ENCODE measurements around the gene TMEM255B. TPM values are rescaled to one million over a fixed set of nuclear protein-coding genes. Genes with fewer than 3 reads are reported as not detected.
A peak's percentile ranks its signal among the peaks of the same experiment; 100 is the strongest.

The TMEM255B gene
- total RNA-seq, 1 experiment from 2014 or later, result 2.8 TPM

DNA sequence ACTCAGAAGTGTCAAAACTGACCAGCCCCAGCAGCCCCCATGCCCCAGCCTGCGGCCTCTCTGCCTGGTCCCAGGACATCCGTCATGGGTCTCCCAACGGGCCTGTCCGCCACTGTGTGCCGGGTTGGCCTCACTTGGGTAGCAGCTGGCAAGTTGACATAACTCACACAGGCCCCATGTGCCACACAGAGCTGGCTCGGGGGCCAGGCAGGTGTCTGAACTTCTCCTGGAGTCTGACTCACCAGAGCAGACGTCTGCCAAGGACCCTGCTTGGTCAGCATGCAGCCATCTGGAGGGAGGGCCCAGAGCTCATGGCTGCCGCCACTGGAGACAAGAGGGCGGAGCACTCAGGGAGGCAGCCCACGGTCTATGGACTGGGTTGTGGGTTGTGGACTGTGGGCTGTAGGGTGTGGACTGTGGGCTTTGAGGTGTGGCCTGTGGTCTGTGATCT is 32.0 kb upstream of the TMEM255B start:
- H3K79me1 ChIP-seq (ENCODE audit: insufficient read depth, low read depth, low read length, poor library complexity, severe bottlenecking), result no peaks in the 10 kb centered on the region
- no CpG with 5 or more reads among the region's 10 CpGs for WGBS (ENCODE audit: extremely low coverage, insufficient read length, low lambda C conversion rate)
- H3K36me3 Mint-ChIP-seq (ENCODE audit: insufficient read depth in 1 of 3, low read depth in 3 of 3), result no peaks in the 10 kb centered on the region
- H2AK5ac ChIP-seq (ENCODE audit: insufficient read length, low read length), result no peak overlapping the region
- no peak overlapping the region for H2BK12ac ChIP-seq (ENCODE audit: insufficient read length, low read depth, low read length)
- peaks cover 5% of the 10 kb centered on the region for H3K23me2 ChIP-seq (ENCODE audit: insufficient read length, low read depth, low read length, poor library complexity, severe bottlenecking)
- no peak overlapping the region for H2BK120ac ChIP-seq (ENCODE audit: low read depth, low read length, poor library complexity, severe bottlenecking)
- no peaks in the 10 kb centered on the region for H3K4me1 ChIP-seq (ENCODE audit: insufficient read depth, low read length)
- H3K27me3 ChIP-seq (ENCODE audit: insufficient read depth, low read length), result no peaks in the 10 kb centered on the region
- no peak overlapping the region for H3K4ac ChIP-seq (ENCODE audit: low read depth, low read length)
- no peak overlapping the region for H4K8ac ChIP-seq (replicated peaks; ENCODE audit: insufficient read length, low read depth, low read length)
- no peak overlapping the region for H2BK15ac ChIP-seq (ENCODE audit: low read depth, low read length)
- H3K4me1 Mint-ChIP-seq, result peaks cover 15 to 18% of the 10 kb centered on the region in 2 experiments
- H2BK20ac ChIP-seq (ENCODE audit: low read depth, low read length, poor library complexity, severe bottlenecking), result no peak overlapping the region
- H3K23ac ChIP-seq (ENCODE audit: insufficient read length, low read depth, low read length), result no peak overlapping the region
- H4K91ac ChIP-seq (ENCODE audit: insufficient read length, low read depth, low read length), result no peak overlapping the region
- no peak overlapping the region for H2BK5ac ChIP-seq (ENCODE audit: insufficient read length, low read length)
- peaks cover 0 to 4% of the 10 kb centered on the region in 2 experiments; a peak in 2 of 5 replicates for H3K9me3 Mint-ChIP-seq
- H3T11ph ChIP-seq (ENCODE audit: low read length), result no peak overlapping the region
- no peak overlapping the region for H3K14ac ChIP-seq (ENCODE audit: insufficient read depth, low read length)
- H3K4me2 ChIP-seq (ENCODE audit: insufficient read depth, insufficient read length, low read length), result no peak overlapping the region
- no peak overlapping the region for H3K9ac ChIP-seq (ENCODE audit: extremely low read depth, insufficient read length, low read length)
- H3K18ac ChIP-seq (ENCODE audit: insufficient read length, low read depth, low read length), result no peak overlapping the region
- no peak overlapping the region for H3K27ac ChIP-seq (ENCODE audit: insufficient read length, low read depth, low read length)
- no peak overlapping the region for H4K5ac ChIP-seq (ENCODE audit: insufficient read length, low read depth, low read length)
- TF ChIP-seq, protein P1, sequence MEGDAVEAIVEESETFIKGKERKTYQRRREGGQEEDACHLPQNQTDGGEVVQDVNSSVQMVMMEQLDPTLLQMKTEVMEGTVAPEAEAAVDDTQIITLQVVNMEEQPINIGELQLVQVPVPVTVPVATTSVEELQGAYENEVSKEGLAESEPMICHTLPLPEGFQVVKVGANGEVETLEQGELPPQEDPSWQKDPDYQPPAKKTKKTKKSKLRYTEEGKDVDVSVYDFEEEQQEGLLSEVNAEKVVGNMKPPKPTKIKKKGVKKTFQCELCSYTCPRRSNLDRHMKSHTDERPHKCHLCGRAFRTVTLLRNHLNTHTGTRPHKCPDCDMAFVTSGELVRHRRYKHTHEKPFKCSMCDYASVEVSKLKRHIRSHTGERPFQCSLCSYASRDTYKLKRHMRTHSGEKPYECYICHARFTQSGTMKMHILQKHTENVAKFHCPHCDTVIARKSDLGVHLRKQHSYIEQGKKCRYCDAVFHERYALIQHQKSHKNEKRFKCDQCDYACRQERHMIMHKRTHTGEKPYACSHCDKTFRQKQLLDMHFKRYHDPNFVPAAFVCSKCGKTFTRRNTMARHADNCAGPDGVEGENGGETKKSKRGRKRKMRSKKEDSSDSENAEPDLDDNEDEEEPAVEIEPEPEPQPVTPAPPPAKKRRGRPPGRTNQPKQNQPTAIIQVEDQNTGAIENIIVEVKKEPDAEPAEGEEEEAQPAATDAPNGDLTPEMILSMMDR (conservative IDR thresholded peaks at IDR 0.05), result no peak
- H3K4me3 Mint-ChIP-seq, result peak overlapping the region in 1 of 2 experiments; percentile 26; a peak in 2 of 5 replicates
- H3K9me3 ChIP-seq (ENCODE audit: control insufficient read depth, low read depth, low read length), result no peaks in the 10 kb centered on the region
- DNase-seq, result no peak
- H3K56ac ChIP-seq (ENCODE audit: insufficient read length, low read depth, low read length), result no peak overlapping the region
- no peaks in the 10 kb centered on the region for H4K20me1 ChIP-seq (ENCODE audit: control insufficient read depth, insufficient read depth, insufficient read length)
- H3K27me3 Mint-ChIP-seq (ENCODE audit: low read depth), result no peaks in the 10 kb centered on the region; the same call in 1 of the 2 replicates
- H3K27ac Mint-ChIP-seq, result no peak overlapping the region
- H3K79me2 ChIP-seq (ENCODE audit: insufficient read depth, low read length), result no peaks in the 10 kb centered on the region
- H2AFZ ChIP-seq (ENCODE audit: low read length), result no peak overlapping the region

Measured in H9 (cell line).